ENCODE data around the gene OSBP.

DNA sequence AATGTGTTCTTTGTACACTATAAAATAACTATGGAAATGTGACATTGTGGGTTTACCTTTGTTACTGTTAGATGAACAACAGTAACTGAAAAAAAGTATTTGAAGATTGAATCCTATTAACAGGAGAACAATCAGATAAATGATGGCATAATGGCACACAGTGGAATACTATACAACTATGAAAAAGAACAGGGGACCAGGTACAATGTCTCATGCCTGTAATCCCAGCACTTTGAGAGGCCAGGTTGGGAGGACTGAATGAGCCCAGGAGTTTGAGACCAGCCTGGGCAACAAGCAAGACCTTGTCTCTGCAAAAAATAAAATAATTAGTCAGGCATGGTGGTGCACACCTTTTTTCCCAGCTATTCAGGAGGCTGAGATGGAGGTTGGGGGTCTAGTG lies 14.4 kb upstream of the OSBP start:
- TF ChIP-seq, protein P1, sequence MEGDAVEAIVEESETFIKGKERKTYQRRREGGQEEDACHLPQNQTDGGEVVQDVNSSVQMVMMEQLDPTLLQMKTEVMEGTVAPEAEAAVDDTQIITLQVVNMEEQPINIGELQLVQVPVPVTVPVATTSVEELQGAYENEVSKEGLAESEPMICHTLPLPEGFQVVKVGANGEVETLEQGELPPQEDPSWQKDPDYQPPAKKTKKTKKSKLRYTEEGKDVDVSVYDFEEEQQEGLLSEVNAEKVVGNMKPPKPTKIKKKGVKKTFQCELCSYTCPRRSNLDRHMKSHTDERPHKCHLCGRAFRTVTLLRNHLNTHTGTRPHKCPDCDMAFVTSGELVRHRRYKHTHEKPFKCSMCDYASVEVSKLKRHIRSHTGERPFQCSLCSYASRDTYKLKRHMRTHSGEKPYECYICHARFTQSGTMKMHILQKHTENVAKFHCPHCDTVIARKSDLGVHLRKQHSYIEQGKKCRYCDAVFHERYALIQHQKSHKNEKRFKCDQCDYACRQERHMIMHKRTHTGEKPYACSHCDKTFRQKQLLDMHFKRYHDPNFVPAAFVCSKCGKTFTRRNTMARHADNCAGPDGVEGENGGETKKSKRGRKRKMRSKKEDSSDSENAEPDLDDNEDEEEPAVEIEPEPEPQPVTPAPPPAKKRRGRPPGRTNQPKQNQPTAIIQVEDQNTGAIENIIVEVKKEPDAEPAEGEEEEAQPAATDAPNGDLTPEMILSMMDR (IDR thresholded peaks at IDR 0.05): no peak
- TF ChIP-seq POLR2A (IDR thresholded peaks at IDR 0.05; ENCODE audit: low read depth): no peak
